Epithelial cell of esophagus (primary cell): ENCODE data around the gene PXT1.
A peak's percentile ranks its signal among the peaks of the same experiment; 100 is the strongest.
"Not testable (repeated sequence)": the region's sequence is repeated elsewhere in the genome, so short reads cannot be mapped to it uniquely, and the experiment has no call there.

Experiments
- DNase-seq: peaks from one replicate; pipeline ENCODE4 v3.0.0; 2010; ENCODE audit warnings: low read depth
- H3K4me3 ChIP-seq: 2 replicates; pipeline ENCODE4 v1.5.1; 2011; ENCODE audit warnings: mild to moderate bottlenecking, low read length, control low read depth
- CTCF ChIP-seq: IDR thresholded peaks from 2 replicates; pipeline ENCODE4 v1.5.1; 2011; ENCODE audit warnings: low read depth, mild to moderate bottlenecking, low read length, control low read depth, inconsistent platforms; ENCODE audit not compliant: insufficient read depth; ENCODE audit errors: missing control alignments

The PXT1 gene

GRCh38 chr6:36370638-36371037 lies 72.0 kb downstream of the PXT1 start:
- no peak for TF ChIP-seq CTCF
- DNase-seq, result no peak
- no peak overlapping the region for H3K4me3 ChIP-seq

DNA sequence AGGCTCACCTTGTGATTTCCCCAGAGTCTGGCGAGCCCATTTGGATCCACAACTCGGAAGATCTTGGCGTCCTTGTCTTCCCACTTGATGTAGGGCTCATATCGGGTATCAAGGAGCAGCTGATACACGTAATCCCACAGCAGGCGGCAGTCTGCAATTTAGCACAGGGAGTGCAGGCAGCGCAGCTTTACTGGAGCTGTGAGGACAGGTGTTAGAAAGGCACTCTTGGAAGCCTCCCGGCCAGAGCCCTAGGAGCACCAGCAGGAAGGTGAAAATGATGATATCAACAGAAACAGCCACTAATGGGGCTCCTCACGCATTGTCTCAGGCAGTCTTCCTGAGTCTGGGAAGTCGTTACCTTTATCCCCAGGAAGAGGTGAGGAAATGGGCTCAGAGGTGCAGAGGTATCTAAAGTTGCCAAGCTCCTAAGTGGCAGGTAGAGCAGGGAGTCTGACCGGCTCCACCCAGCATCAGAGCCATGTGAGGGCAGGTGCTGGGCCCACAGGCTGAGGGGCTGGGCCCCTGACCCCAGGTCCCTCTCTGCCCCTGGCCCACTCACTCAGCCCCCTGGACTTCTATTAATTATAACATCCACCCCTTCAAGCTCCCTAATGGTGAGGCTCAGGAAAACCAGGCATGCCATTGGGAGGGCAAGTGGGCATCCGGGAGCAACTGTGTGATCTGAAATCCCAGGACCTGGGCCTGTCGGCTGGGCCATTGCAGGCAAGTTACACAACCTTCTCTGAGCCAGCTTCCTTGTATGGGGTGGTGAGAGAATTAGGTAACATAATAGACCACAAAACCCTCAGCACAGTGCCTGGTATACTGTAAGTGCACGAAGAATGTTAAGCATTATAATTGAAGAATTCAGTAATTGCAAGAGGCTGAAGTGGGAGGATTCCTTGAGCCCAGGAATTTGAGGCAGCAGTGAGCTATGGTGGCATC lies 73.5 kb downstream of the PXT1 start:
- no peak for TF ChIP-seq CTCF
- peak; percentile 81 for DNase-seq
- H3K4me3 ChIP-seq, result no peak overlapping the region

GRCh38 chr6:36368421-36368820 lies 74.2 kb downstream of the PXT1 start:
- DNase-seq, result no peak
- TF ChIP-seq CTCF, result no peak
- H3K4me3 ChIP-seq, result no peak overlapping the region

DNA sequence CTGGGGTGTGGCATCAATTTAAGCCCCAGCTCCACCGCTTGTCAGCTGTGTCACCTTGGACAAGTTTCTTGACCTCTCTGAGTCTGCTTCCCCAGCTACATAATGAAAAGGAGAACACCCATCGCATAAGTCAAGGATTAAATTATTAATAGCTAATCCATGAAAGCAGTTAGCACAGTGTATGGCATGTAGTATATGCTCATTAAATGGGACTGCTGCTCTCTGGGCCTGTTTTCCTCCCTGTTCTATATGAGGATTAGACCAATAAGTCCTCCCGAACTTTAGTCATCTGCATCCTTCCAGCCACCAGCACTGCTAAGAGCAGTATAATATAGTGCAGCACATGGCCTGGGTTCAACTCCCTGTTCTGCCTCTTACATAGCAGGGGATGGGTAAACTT lies 74.9 kb downstream of the PXT1 start:
- DNase-seq, result no peak
- H3K4me3 ChIP-seq, result no peak overlapping the region
- TF ChIP-seq CTCF, result no peak

- peak; percentile 19 for DNase-seq
- TF ChIP-seq CTCF, result no peak
- H3K4me3 ChIP-seq, result no peak overlapping the region
Measured at GRCh38 chr6:36364669-36365479, 77.8 kb downstream of the PXT1 start.

DNA sequence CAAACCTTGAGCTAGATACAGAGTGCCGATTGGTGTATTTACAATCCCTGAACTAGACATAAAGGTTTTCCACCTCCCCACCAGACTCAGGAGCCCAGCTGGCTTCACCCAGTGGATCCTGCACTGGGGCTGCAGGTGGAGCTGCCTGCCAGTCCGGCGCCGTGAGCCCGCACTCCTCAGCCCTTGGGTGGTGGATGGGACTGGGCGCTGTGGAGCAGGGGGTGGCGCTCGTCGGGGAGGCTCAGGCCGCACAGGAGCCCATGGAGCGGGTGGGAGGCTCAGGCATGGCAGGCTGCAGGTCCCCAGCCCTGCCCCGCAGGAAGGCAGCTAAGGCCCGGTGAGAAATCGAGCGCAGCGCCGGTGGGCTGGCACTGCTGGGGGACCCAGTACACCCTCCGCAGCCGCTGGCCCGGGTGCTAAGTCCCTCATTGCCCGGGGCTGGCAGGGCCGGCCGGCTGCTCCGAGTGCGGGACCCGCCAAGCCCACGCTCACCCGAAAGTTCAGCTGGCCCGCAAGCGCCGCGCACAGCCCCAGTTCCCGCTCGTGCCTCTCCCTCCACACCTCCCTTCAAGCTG lies 78.5 kb downstream of the PXT1 start:
- not testable (repeated sequence) for DNase-seq, H3K4me3 ChIP-seq

DNA sequence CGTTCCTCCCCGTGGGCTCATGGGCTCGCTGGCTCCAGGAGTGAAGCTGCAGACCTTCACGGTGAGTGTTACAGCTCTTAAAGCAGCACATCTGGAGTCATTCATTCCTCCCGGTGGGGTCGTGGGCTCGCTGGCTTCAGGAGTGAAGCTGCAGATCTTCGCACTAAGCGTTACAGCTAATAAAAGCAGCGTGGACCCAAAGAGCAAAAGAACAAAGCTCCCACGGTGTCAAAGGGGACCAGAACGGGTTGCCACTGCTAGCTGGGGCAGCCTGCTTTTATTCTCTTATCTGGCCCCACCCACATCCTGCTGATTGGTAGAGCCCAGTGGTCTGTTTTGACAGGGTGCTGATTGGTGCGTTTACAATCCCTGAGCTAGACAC lies 79.3 kb downstream of the PXT1 start:
- H3K4me3 ChIP-seq, result not testable (repeated sequence)

More for the DNA sequence above, 79.3 kb downstream of the PXT1 start:
- DNase-seq, result not testable (repeated sequence)
